Measurements from ENCODE around the gene PKD1L1.

- TF ChIP-seq CTCF (IDR thresholded peaks at IDR 0.05) (no peak), POLR2A (IDR thresholded peaks at IDR 0.05) (no peak)
Observed at GRCh38 chr7:47950714-47951113, 2.4 kb upstream of the PKD1L1 start.

Data from adrenal gland (tissue), 5 donors.